DMS53 treated with DMSO at 0.1 percent for 48 hours (cell line): ENCODE data around the gene PAPPA.

Experiments used
- DNase-seq: peaks from one replicate; lab custom pipeline; 2025; ENCODE audit not compliant: unreplicated experiment; lab: John Stamatoyannopoulos, UW

Gene PAPPA

GRCh38 chr9:116377179-116377798, 223.7 kb downstream of the PAPPA start:
- no peak for DNase-seq

GRCh38 chr9:116378873-116379272, 225.3 kb downstream of the PAPPA start:
- no peak for DNase-seq

- no peak for DNase-seq
Measured at GRCh38 chr9:116379821-116380220, 226.2 kb downstream of the PAPPA start.

- DNase-seq: no peak
Measured at GRCh38 chr9:116380496-116380995, 227.0 kb downstream of the PAPPA start.

GRCh38 chr9:116381350-116381749, 227.8 kb downstream of the PAPPA start:
- no peak for DNase-seq

- DNase-seq: no peak
Measured at GRCh38 chr9:116382053-116382452, 228.5 kb downstream of the PAPPA start.

- no peak for DNase-seq
Measured at GRCh38 chr9:116383133-116383532, 229.5 kb downstream of the PAPPA start.

GRCh38 chr9:116383936-116384335, 230.3 kb downstream of the PAPPA start:
- DNase-seq: no peak

GRCh38 chr9:116387934-116388698, 234.5 kb downstream of the PAPPA start:
- no peak for DNase-seq

- DNase-seq: no peak
Measured at GRCh38 chr9:116389541-116390302, 236.1 kb downstream of the PAPPA start.

GRCh38 chr9:116390303-116391228, 237.0 kb downstream of the PAPPA start:
- DNase-seq: no peak

GRCh38 chr9:116391306-116391900, 237.8 kb downstream of the PAPPA start:
- DNase-seq: no peak

GRCh38 chr9:116393198-116393597, 239.6 kb downstream of the PAPPA start:
- DNase-seq: no peak

GRCh38 chr9:116394070-116394469, 240.5 kb downstream of the PAPPA start:
- no peak for DNase-seq

- DNase-seq: no peak
Measured at GRCh38 chr9:116394894-116395698, 241.5 kb downstream of the PAPPA start.

GRCh38 chr9:116395699-116396037, 242.1 kb downstream of the PAPPA start:
- DNase-seq: no peak

- no peak for DNase-seq
Measured at GRCh38 chr9:116403171-116403570, 249.6 kb downstream of the PAPPA start.

- no peak for DNase-seq
Measured at GRCh38 chr9:116404228-116404627, 250.6 kb downstream of the PAPPA start.

- no peak for DNase-seq
Measured at GRCh38 chr9:116405321-116405720, 251.7 kb downstream of the PAPPA start.

- DNase-seq: no peak
Measured at GRCh38 chr9:116406469-116406868, 252.9 kb downstream of the PAPPA start.
